ENCODE data around the gene KIRREL2.

DNA sequence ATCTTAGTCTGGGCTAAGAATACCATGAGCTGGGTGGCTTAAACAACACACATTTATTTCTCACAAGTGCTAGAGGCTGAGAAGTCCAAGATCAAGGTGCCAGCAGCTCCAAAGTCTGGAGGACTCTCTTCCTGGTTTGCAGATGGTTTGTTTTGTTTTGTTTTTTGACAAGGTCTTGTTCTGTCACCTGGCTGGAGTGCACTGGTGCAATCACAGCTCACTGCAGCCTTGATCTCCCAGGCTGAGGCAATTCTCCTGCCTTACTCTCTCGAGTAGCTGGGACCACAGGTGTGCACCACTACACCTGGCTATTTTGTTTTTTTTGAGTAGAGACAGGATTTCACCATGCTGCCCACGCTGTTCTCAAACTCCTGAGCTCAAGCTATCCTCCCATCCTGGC lies 27.2 kb downstream of the KIRREL2 start:
- TF ChIP-seq, protein P1, sequence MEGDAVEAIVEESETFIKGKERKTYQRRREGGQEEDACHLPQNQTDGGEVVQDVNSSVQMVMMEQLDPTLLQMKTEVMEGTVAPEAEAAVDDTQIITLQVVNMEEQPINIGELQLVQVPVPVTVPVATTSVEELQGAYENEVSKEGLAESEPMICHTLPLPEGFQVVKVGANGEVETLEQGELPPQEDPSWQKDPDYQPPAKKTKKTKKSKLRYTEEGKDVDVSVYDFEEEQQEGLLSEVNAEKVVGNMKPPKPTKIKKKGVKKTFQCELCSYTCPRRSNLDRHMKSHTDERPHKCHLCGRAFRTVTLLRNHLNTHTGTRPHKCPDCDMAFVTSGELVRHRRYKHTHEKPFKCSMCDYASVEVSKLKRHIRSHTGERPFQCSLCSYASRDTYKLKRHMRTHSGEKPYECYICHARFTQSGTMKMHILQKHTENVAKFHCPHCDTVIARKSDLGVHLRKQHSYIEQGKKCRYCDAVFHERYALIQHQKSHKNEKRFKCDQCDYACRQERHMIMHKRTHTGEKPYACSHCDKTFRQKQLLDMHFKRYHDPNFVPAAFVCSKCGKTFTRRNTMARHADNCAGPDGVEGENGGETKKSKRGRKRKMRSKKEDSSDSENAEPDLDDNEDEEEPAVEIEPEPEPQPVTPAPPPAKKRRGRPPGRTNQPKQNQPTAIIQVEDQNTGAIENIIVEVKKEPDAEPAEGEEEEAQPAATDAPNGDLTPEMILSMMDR (IDR thresholded peaks at IDR 0.05): no peak
- TF ChIP-seq POLR2A (IDR thresholded peaks at IDR 0.05) (no peak), EP300 (IDR thresholded peaks at IDR 0.05) (no peak)
